Liver (tissue), 9 donors: ENCODE measurements around the gene USP15. TPM values are rescaled to one million over a fixed set of nuclear protein-coding genes. Genes with fewer than 3 reads are reported as not detected.

Source experiments
- DNase-seq: peaks from one replicate; pipeline ENCODE4 v3.0.0-alpha.2; 2017; ENCODE audit warnings: low spot score
- H3K27ac ChIP-seq, 2 donors: one replicate each; pipeline ENCODE4 v1.7.0; 2013; ENCODE audit warnings: inconsistent platforms in 2 of 2, low read length in 2 of 2, control low read depth in 1 of 2, low read depth in 1 of 2, mild to moderate bottlenecking in 1 of 2
- H3K27me3 ChIP-seq, 4 donors: one replicate each; pipeline versions ENCODE4 v1.6.1 to v1.7.0; 2013; ENCODE audit warnings: low read length in 3 of 4, inconsistent platforms in 1 of 4, mild to moderate bottlenecking in 1 of 4, moderate library complexity in 1 of 4; ENCODE audit not compliant: control insufficient read depth in 4 of 4, insufficient read depth in 4 of 4
- H3K36me3 ChIP-seq, 4 donors: one replicate each; pipeline versions ENCODE4 v1.6.1 to v1.7.0; 2013; ENCODE audit warnings: low read length in 3 of 4, mild to moderate bottlenecking in 3 of 4, low read depth in 1 of 4, moderate library complexity in 1 of 4; ENCODE audit not compliant: control insufficient read depth in 4 of 4, insufficient read depth in 3 of 4
- H3K4me1 ChIP-seq, 4 donors: one replicate each; pipeline versions ENCODE4 v1.6.1 to v1.7.0; 2013; ENCODE audit warnings: low read length in 3 of 4, mild to moderate bottlenecking in 3 of 4, moderate library complexity in 1 of 4; ENCODE audit not compliant: control insufficient read depth in 4 of 4, insufficient read depth in 4 of 4
- H3K4me3 ChIP-seq, 3 donors: one replicate each; pipeline versions ENCODE4 v1.6.1 to v1.7.0; 2013; ENCODE audit warnings: low read length in 3 of 3, control low read depth in 1 of 3, low read depth in 1 of 3, mild to moderate bottlenecking in 1 of 3
- H3K9ac ChIP-seq, 2 donors: one replicate each; pipeline ENCODE4 v1.7.0; 2013; ENCODE audit warnings: low read length in 2 of 2, mild to moderate bottlenecking in 2 of 2, moderate library complexity in 2 of 2, control low read depth in 1 of 2, low read depth in 1 of 2
- H3K9me3 ChIP-seq, 4 donors: one replicate each; pipeline versions ENCODE4 v1.6.1 to v1.7.0; 2013; ENCODE audit warnings: low read length in 3 of 4; ENCODE audit not compliant: control insufficient read depth in 4 of 4
- CTCF ChIP-seq: fragments of 150-350 bp; IDR thresholded peaks from 2 replicates; pipeline ENCODE4 v1.5.1; 2017; ENCODE audit warnings: improper control_type of control experiment, low read depth, low read length; ENCODE audit not compliant: missing input control
- EGR1 ChIP-seq, 2 donors: IDR thresholded peaks; 2 replicates each; pipeline ENCODE4 v1.6.1; 2016 to 2018; ENCODE audit warnings: antibody characterized with exemption in 2 of 2, low read depth in 2 of 2
- FOXA2 ChIP-seq: IDR thresholded peaks from 2 replicates; pipeline ENCODE4 v1.6.1; 2016; ENCODE audit warnings: antibody characterized with exemption
- GABPA ChIP-seq, 2 donors: IDR thresholded peaks in 1 of 2; conservative IDR thresholded peaks in 1 of 2; 2 replicates each; pipeline ENCODE4 v1.6.1; 2016; ENCODE audit warnings: antibody characterized with exemption in 2 of 2, mild to moderate bottlenecking in 1 of 2, moderate library complexity in 1 of 2
- HNF4A ChIP-seq, 2 donors: conservative IDR thresholded peaks; 2 replicates each; pipeline ENCODE4 v1.6.1; 2016; ENCODE audit warnings: antibody characterized with exemption in 2 of 2, mild to moderate bottlenecking in 2 of 2
- HNF4G ChIP-seq: IDR thresholded peaks from 2 replicates; pipeline ENCODE4 v1.6.1; 2016; ENCODE audit warnings: antibody characterized with exemption
- JUND ChIP-seq, 2 donors: IDR thresholded peaks; 2 replicates each; pipeline ENCODE4 v1.6.1; 2016; ENCODE audit warnings: antibody characterized with exemption in 2 of 2
- NR2F2 ChIP-seq: IDR thresholded peaks from 2 replicates; pipeline ENCODE4 v1.6.1; 2016; ENCODE audit warnings: antibody characterized with exemption
- RAD21 ChIP-seq, 2 donors: IDR thresholded peaks; 2 replicates each; pipeline ENCODE4 v1.6.1; 2016; ENCODE audit warnings: antibody characterized with exemption in 2 of 2, mild to moderate bottlenecking in 2 of 2
- REST ChIP-seq: IDR thresholded peaks from 2 replicates; pipeline ENCODE4 v1.6.1; 2016; ENCODE audit warnings: antibody characterized with exemption, mild to moderate bottlenecking
- RXRA ChIP-seq, 2 donors: IDR thresholded peaks; 2 replicates each; pipeline ENCODE4 v1.6.1; 2017 to 2018; ENCODE audit warnings: antibody characterized with exemption in 2 of 2, mild to moderate bottlenecking in 1 of 2
- YY1 ChIP-seq: IDR thresholded peaks from 2 replicates; pipeline ENCODE4 v1.6.1; 2016; ENCODE audit warnings: antibody characterized with exemption, mild to moderate bottlenecking
- ZBTB33 ChIP-seq: IDR thresholded peaks from 2 replicates; pipeline ENCODE4 v1.6.1; 2016; ENCODE audit warnings: antibody characterized with exemption
- WGBS: extraction: QIAGEN DNeasy Blood & Tissue Kit; methylation state at CpG from one replicate; pipeline ENCODE4 v1.1.7; 2013; 5-methylcytosine and 5-hydroxymethylcytosine counted together
- polyA plus RNA-seq, 2 donors: library from polyadenylated mRNA; stranded (reverse) in 1 of 2; unstranded in 1 of 2; fragments of 200-250 nt in 1 of 2; fragments of >200 nt in 1 of 2; fragmentation: Nextera tagmentation in 1 of 2; extraction: Ambion mirVana in 1 of 2; gene quantifications; one replicate each; pipeline versions ENCODE4 v1.2.1 to v1.2.3, GENCODE V29; 2013 to 2015
- total RNA-seq, 2 donors: library from RNA; depleted of rRNA; stranded (reverse); fragments of >200 nt; gene quantifications; one replicate each; pipeline ENCODE4 v1.2.3, GENCODE V29; 2014
- TF ChIP-seq, protein P1 (sequence below): IDR thresholded peaks from 2 replicates; pipeline ENCODE4 v1.6.1; 2016; ENCODE audit warnings: antibody characterized with exemption
- TF ChIP-seq, protein P2 (sequence below): IDR thresholded peaks from 2 replicates; pipeline ENCODE4 v1.6.1; 2016; ENCODE audit warnings: antibody characterized with exemption
- donor health status: healthy.
- donor health status: healthy.
- donor health status: healthy.
- donor health status: healthy.
- donor health status: healthy.

USP15 gene
- total and polyA plus RNA-seq, 4 donors: 16.6 to 188 (median 56.5) TPM

DNA sequence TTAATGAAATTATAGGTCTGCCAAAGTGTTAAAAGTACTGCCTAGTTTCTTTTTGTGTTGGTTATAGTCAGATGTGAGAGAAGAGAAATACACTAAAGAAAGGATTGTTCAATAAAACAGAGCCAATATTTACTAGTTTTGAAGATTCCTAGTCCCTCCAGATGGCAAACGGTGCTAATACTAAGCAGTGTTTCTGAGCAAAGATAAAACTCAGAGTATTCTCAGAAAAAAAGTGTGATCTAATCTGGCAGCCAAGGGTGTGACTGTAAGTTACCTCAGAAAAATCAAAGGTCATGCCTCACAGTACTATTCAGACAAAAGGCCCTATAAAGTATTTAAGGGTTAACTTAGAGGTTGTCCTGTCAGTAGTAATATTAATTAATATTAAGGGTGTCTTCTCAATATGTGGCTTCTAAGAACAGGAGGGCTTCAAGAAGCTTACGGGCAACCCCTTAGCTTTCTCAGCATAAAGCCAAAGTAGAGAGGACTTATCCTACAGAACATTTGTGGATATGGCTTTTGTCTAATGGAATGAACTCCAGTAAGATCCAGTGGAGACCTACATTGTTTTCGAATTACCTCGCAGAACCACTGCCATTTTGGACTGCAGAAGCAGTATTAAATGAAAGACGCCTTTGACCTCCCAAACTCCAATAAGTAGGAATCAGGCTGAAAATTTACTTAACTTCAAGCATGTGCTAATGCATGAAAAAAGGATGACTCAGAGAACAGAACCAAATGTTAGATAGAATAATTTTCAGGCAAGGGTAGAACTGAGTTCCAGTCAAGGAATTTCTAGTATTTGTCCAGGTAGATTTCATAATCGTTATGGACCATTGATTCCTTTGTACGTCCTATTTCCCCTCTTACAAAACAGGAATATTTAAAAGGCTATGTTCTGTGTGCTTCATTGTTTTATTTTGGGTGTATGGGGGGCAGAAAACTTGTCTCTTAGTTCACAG lies 46.6 kb downstream of the USP15 start:
- no peak overlapping the region for H3K27ac ChIP-seq
- peaks cover 0 to 1% (median 0%) of the 10 kb centered on the region in 4 donors for H3K4me1 ChIP-seq
- no peak for DNase-seq
- WGBS: 81% methylated on average over 7 of the region's 7 CpGs
- H3K4me3 ChIP-seq: no peak overlapping the region
- peaks cover 0 to 45% (median 22%) of the 10 kb centered on the region in 4 donors for H3K36me3 ChIP-seq
- no peak for TF ChIP-seq ZBTB33
- no peak for TF ChIP-seq REST
- TF ChIP-seq, protein P1, sequence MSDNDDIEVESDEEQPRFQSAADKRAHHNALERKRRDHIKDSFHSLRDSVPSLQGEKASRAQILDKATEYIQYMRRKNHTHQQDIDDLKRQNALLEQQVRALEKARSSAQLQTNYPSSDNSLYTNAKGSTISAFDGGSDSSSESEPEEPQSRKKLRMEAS: no peak
- no peak for TF ChIP-seq YY1
- TF ChIP-seq, protein P2, sequence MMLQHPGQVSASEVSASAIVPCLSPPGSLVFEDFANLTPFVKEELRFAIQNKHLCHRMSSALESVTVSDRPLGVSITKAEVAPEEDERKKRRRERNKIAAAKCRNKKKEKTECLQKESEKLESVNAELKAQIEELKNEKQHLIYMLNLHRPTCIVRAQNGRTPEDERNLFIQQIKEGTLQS: no peak
- no peak for TF ChIP-seq HNF4G
- TF ChIP-seq RXRA (IDR thresholded peaks at IDR 0.05): no peak
- TF ChIP-seq CTCF: no peak
- H3K27me3 ChIP-seq: no peaks in the 10 kb centered on the region
- peaks cover 0 to 2% (median 0%) of the 10 kb centered on the region in 4 donors for H3K9me3 ChIP-seq
- H3K9ac ChIP-seq: no peak overlapping the region

GRCh38 chr12:62308201-62308600 lies 48.0 kb downstream of the USP15 start:
- Histone ChIP-seq H3K27ac (no peak overlapping the region), H3K36me3 (peaks cover 0 to 42% (median 20%) of the 10 kb centered on the region in 4 donors), H3K27me3 (no peaks in the 10 kb centered on the region), H3K9ac (no peak overlapping the region), H3K9me3 (peaks cover 0 to 2% (median 0%) of the 10 kb centered on the region in 4 donors), H3K4me3 (no peak overlapping the region), H3K4me1 (no peaks in the 10 kb centered on the region)
- no peak for DNase-seq
- 99% methylated on average over 3 of the region's 3 CpGs for WGBS
- TF ChIP-seq EGR1 (IDR thresholded peaks at IDR 0.05; ENCODE audit: low read depth in 2 of 2) (no peak), RXRA (IDR thresholded peaks at IDR 0.05) (no peak), HNF4A (conservative IDR thresholded peaks at IDR 0.05) (no peak), NR2F2 (no peak), FOXA2 (no peak), ZBTB33 (no peak), CTCF (no peak), RAD21 (IDR thresholded peaks at IDR 0.05) (no peak), GABPA (IDR thresholded peaks at IDR 0.05 in 1 of 2, conservative IDR thresholded peaks at IDR 0.05 in 1 of 2) (no peak), JUND (IDR thresholded peaks at IDR 0.05) (no peak)
- TF ChIP-seq, protein P2: no peak
- TF ChIP-seq, protein P1: no peak
